Pons (tissue), 1 donor: ENCODE data around the gene PSEN2.

Experiments used
- DNase-seq: peaks from one replicate; pipeline ENCODE4 v3.0.0-alpha.2; 2016; ENCODE audit warnings: low spot score

Gene PSEN2

GRCh38 chr1:226886122-226886901, 15.9 kb downstream of the PSEN2 start:
- no peak for DNase-seq

- DNase-seq = no peak
These were observed 16.6 kb downstream of the PSEN2 start for GRCh38 chr1:226887006-226887405.

GRCh38 chr1:226888021-226888420, 17.6 kb downstream of the PSEN2 start:
- no peak for DNase-seq

GRCh38 chr1:226888816-226889215, 18.4 kb downstream of the PSEN2 start:
- DNase-seq = no peak

GRCh38 chr1:226889616-226890330, 19.4 kb downstream of the PSEN2 start:
- no peak for DNase-seq

- DNase-seq = no peak
These were observed 20.1 kb downstream of the PSEN2 start for GRCh38 chr1:226890331-226891108.

- DNase-seq = no peak
These were observed 20.9 kb downstream of the PSEN2 start for GRCh38 chr1:226891346-226891745.

- no peak for DNase-seq
These were observed 21.6 kb downstream of the PSEN2 start for GRCh38 chr1:226891846-226892523.

- DNase-seq = no peak
These were observed 22.1 kb downstream of the PSEN2 start for GRCh38 chr1:226892524-226892875.

- DNase-seq = no peak
These were observed 23.5 kb downstream of the PSEN2 start for GRCh38 chr1:226893936-226894335.

- no peak for DNase-seq
These were observed 24.4 kb downstream of the PSEN2 start for GRCh38 chr1:226894826-226895225.

GRCh38 chr1:226895644-226896043, 25.2 kb downstream of the PSEN2 start:
- DNase-seq = no peak

- no peak for DNase-seq
These were observed 27.8 kb downstream of the PSEN2 start for GRCh38 chr1:226898246-226898645.

GRCh38 chr1:226901421-226901820, 31.0 kb downstream of the PSEN2 start:
- DNase-seq = no peak

- DNase-seq = no peak
These were observed 32.2 kb downstream of the PSEN2 start for GRCh38 chr1:226902601-226903000.

GRCh38 chr1:226903819-226904716, 33.7 kb downstream of the PSEN2 start:
- no peak for DNase-seq

GRCh38 chr1:226904772-226905171, 34.4 kb downstream of the PSEN2 start:
- DNase-seq = no peak

- DNase-seq = no peak
These were observed 38.0 kb downstream of the PSEN2 start for GRCh38 chr1:226908419-226908818.

GRCh38 chr1:226908913-226909312, 38.5 kb downstream of the PSEN2 start:
- DNase-seq = no peak

GRCh38 chr1:226912587-226913176, 42.3 kb downstream of the PSEN2 start:
- DNase-seq = peak; percentile 52

GRCh38 chr1:226915672-226915995, 45.2 kb downstream of the PSEN2 start:
- no peak for DNase-seq
